Measurements from ENCODE around the gene PHRF1. TPM values are rescaled to one million over a fixed set of nuclear protein-coding genes. Genes with fewer than 3 reads are reported as not detected.

The PHRF1 gene
- total and polyA plus RNA-seq, 4 donors: 14.7 to 28.4 (median 23.4) TPM

DNA sequence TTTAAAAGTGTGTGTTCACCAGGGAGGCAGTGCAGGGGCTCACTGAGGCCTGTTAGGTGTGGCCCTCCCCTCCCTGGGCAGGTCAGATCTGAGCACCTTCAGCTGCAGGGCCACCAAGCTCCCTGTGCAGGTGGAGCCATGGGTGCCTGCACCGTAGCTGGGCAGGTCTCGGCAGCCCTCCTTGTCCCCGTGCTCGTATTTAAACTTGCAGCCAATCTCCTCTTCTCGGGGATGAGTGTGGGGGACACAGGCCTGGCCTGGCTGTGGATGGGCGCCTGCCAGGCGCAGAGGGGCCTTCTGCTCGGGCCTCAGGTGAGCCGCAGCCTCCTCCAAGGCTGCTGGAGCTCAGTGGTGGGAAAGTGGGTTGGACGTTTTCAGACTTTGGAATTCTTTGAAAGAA, 19.1 kb downstream of the PHRF1 start:
- Histone ChIP-seq H3K9me3 (ENCODE audit: control insufficient read depth, insufficient read depth, low read length) (no peaks in the 10 kb centered on the region), H3K27me3 (ENCODE audit: control insufficient read depth, insufficient read depth, low read length) (no peaks in the 10 kb centered on the region), H3K27ac (ENCODE audit: low read depth, low read length) (no peak overlapping the region), H3K4me1 (ENCODE audit: control insufficient read depth, insufficient read depth, low read length) (no peaks in the 10 kb centered on the region), H3K36me3 (ENCODE audit: control insufficient read depth, insufficient read depth, low read length) (peaks cover 96% of the 10 kb centered on the region), H3K4me3 (ENCODE audit: low read depth, low read length) (no peak overlapping the region)
- 92% methylated on average over 9 of the region's 10 CpGs for WGBS (ENCODE audit: insufficient coverage)
- DNase-seq (ENCODE audit: low read depth in 4 of 6, low spot score in 6 of 6): no peak

DNA sequence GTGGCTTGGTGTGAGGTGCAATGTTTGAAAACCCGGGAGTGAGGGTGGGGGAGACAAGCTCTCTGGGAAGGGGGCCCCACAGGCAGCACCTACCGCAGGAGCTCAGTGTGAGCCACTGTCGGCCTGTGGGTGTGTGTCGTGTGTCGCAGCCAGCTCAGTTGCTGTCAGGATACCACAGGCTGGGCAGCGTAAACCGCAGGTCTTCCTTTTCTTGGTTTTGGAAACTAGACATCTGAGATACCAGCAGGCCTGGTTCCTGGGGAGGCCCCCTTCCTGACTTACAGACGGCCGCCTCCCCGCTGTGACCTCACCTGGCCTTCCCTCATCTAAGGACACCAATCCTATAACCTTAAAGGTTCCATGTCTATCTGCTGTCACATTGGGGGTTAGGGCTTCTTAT, 20.1 kb downstream of the PHRF1 start:
- DNase-seq (ENCODE audit: low read depth in 4 of 6, low spot score in 6 of 6): no peak
- Histone ChIP-seq H3K36me3 (ENCODE audit: control insufficient read depth, insufficient read depth, low read length) (peaks cover 94% of the 10 kb centered on the region), H3K4me1 (ENCODE audit: control insufficient read depth, insufficient read depth, low read length) (no peaks in the 10 kb centered on the region), H3K4me3 (ENCODE audit: low read depth, low read length) (no peak overlapping the region), H3K27me3 (ENCODE audit: control insufficient read depth, insufficient read depth, low read length) (no peaks in the 10 kb centered on the region), H3K27ac (ENCODE audit: low read depth, low read length) (no peak overlapping the region), H3K9me3 (ENCODE audit: control insufficient read depth, insufficient read depth, low read length) (no peaks in the 10 kb centered on the region)
- 93% methylated on average over 7 of the region's 10 CpGs for WGBS (ENCODE audit: insufficient coverage)

DNA sequence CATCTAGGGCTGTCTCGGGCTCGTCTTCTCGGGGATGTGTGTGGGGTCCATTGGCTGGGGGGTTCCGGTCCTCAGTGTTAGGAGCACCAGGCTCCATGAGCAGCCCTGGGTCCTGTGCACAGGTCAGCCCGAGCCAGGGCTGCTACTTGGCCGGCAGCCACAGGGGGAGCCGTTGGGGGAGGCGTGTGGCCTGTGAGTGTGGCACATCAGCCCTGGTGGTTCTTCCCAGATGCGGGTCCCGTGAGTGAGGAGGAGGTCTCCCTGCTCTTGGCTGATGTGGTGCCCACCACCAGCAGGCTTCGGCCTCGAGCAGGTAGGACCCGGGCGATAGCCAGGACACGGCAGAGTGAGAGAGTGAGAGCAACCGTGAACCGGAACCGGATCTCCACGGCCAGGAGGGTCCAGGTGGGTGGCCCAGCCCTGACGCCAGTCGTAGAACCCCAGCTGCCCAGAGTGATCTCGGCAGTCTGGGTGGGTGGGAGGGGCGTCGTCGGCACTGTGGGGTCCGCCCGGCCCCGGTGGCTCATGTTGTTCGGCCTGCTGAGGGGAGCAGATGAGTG, 21.0 kb downstream of the PHRF1 start:
- H3K4me1 ChIP-seq (ENCODE audit: control insufficient read depth, insufficient read depth, low read length): no peaks in the 10 kb centered on the region
- H3K27me3 ChIP-seq (ENCODE audit: control insufficient read depth, insufficient read depth, low read length): no peaks in the 10 kb centered on the region
- no peak overlapping the region for H3K4me3 ChIP-seq (ENCODE audit: low read depth, low read length)
- H3K9me3 ChIP-seq (ENCODE audit: control insufficient read depth, insufficient read depth, low read length): no peaks in the 10 kb centered on the region
- H3K36me3 ChIP-seq (ENCODE audit: control insufficient read depth, insufficient read depth, low read length): peaks cover 95% of the 10 kb centered on the region
- no peak for DNase-seq (ENCODE audit: low read depth in 4 of 6, low spot score in 6 of 6)
- WGBS (ENCODE audit: insufficient coverage): 92% methylated on average over 29 of the region's 29 CpGs
- no peak overlapping the region for H3K27ac ChIP-seq (ENCODE audit: low read depth, low read length)

DNA sequence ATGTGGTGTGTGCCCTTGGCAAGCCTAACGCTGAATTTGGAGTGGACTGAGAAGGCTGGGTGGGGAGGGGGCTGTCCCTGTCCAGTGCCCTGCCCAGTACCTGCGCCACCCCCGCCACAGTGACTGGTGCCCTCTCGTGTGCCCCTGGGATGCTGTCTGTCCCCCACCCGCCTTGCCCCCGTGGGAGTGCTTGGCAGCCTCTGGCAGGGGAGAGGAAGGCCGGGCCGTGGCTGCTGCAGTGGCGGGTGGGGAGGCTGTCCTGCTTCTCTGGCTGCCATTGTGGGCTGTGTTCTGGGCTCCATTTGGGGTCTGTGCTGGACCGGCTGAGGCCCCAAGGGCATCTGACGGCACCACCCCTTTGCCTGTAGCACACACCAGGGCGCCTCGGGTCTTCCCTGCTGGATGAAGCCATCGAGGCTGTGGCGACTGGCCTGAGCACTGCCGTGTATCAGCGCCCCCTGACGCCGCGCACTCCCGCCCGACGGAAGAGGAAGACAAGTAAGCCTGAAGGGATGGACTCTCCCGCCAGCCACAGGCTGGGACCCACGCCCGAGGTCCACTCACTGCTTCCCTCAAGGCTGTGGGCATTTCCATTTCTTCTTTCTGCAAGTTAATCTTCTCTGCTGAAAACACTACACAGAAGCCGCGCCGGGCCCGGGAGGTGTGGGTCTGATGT, 21.9 kb downstream of the PHRF1 start:
- Histone ChIP-seq H3K36me3 (ENCODE audit: control insufficient read depth, insufficient read depth, low read length) (peaks cover 95% of the 10 kb centered on the region), H3K27ac (ENCODE audit: low read depth, low read length) (no peak overlapping the region), H3K27me3 (ENCODE audit: control insufficient read depth, insufficient read depth, low read length) (no peaks in the 10 kb centered on the region), H3K4me1 (ENCODE audit: control insufficient read depth, insufficient read depth, low read length) (no peaks in the 10 kb centered on the region), H3K4me3 (ENCODE audit: low read depth, low read length) (no peak overlapping the region), H3K9me3 (ENCODE audit: control insufficient read depth, insufficient read depth, low read length) (no peaks in the 10 kb centered on the region)
- 95% methylated on average over 27 of the region's 30 CpGs for WGBS (ENCODE audit: insufficient coverage)
- no peak for DNase-seq (ENCODE audit: low read depth in 4 of 6, low spot score in 6 of 6)

DNA sequence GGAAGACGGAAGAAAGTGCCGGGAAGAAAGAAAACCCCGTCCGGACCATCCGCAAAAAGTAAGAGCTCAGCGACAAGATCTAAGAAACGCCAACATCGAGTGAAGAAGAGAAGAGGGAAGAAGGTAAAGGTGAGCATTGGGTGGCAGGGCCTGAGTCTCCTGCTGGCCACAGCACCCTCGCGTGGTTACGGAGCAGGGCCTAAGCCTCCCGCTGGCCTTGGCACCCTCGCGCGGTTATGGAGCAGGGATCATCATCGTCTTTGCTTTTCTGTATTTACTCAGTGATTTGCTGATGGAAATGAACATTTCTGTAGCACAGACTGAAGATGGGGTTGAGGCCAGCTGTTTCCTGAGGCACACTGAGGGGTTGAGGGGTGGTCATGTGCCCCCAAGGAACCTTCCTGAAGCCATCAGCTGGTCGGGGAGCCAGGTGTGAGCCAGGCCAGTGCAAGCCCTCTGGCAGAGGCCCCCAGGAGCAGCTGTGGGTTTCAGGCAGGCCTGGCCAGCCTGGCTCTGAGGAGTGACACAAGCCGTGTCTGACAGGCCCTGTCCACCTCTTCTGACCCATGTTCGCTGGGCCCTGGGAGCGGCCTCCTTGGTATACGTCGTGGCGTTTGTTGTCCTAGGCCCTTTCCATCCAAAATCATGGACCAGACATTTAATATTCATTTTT, 25.4 kb downstream of the PHRF1 start:
- Histone ChIP-seq H3K27me3 (ENCODE audit: control insufficient read depth, insufficient read depth, low read length) (no peaks in the 10 kb centered on the region), H3K4me3 (ENCODE audit: low read depth, low read length) (no peak overlapping the region), H3K27ac (ENCODE audit: low read depth, low read length) (no peak overlapping the region), H3K4me1 (ENCODE audit: control insufficient read depth, insufficient read depth, low read length) (no peaks in the 10 kb centered on the region), H3K36me3 (ENCODE audit: control insufficient read depth, insufficient read depth, low read length) (peaks cover 97% of the 10 kb centered on the region), H3K9me3 (ENCODE audit: control insufficient read depth, insufficient read depth, low read length) (no peaks in the 10 kb centered on the region)
- 99% methylated on average over 20 of the region's 23 CpGs for WGBS (ENCODE audit: insufficient coverage)
- no peak for DNase-seq (ENCODE audit: low read depth in 4 of 6, low spot score in 6 of 6)

DNA sequence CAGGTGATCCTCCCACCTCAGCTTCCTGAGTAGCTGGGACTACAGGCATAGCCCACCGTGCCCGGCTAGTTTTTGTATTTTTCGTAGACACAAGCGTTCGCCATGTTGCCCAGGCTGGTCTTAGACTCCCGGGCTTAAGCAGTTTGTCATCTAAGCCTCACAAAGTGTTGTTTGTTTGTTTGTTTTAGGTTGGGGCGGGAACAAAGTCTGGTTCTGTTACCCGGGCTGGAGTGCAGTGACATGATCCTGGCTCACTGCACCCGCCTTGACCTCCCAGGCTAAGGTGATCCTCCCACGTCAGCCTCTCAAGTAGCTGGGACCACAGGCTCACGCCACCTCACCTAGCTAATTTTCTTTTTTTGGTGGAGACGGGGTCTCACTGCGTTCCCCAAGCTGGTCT, 26.9 kb downstream of the PHRF1 start:
- Histone ChIP-seq H3K27me3 (ENCODE audit: control insufficient read depth, insufficient read depth, low read length) (no peaks in the 10 kb centered on the region), H3K4me3 (ENCODE audit: low read depth, low read length) (no peak overlapping the region), H3K36me3 (ENCODE audit: control insufficient read depth, insufficient read depth, low read length) (peaks cover 97% of the 10 kb centered on the region), H3K9me3 (ENCODE audit: control insufficient read depth, insufficient read depth, low read length) (no peaks in the 10 kb centered on the region), H3K27ac (ENCODE audit: low read depth, low read length) (no peak overlapping the region), H3K4me1 (ENCODE audit: control insufficient read depth, insufficient read depth, low read length) (no peaks in the 10 kb centered on the region)
- no peak for DNase-seq (ENCODE audit: low read depth in 4 of 6, low spot score in 6 of 6)
- 95% methylated on average over 12 of the region's 13 CpGs for WGBS (ENCODE audit: insufficient coverage)

DNA sequence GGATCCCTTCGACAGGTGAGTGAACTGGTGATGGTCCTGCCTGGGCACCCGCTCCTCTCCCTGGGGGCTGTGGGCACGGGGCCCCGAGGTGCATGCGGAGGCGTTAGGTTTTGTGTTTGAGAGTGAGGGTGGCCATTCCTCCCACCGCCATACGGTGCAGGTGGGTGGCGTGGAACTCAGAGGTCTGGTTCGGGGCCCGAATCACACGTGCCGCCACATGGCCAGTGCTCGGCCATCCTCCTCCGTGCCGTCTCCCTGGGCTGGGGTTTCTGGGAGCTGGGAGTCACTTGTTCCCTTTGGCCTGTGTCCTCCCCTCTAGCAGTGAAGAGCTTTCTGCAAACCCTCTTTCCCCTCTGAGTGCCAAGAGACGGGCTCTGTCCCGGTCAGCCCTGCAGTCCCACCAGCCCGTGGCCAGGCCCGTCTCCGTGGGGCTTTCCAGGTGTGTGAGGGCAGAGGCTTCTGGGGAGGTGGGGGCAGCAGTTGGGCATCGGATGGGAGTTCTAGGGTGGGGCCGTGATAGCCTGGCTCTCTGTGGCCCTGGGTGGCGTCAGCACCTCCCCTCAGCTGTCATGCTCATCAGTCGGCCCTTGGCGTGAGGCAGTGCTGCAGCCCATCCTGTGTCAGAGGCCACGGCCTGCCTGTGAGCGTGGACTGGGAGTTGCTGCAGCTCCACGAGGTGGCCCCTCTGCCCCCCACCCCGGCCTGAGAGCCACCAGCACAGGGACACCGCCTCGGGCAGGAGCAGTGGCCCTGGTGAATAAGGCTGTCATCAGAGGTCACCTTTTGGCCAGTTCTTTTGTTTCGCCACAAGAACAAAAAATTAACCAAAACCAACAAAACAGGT, 29.2 kb downstream of the PHRF1 start:
- H3K36me3 ChIP-seq (ENCODE audit: control insufficient read depth, insufficient read depth, low read length): peaks cover 97% of the 10 kb centered on the region
- WGBS (ENCODE audit: insufficient coverage): 97% methylated on average over 28 of the region's 33 CpGs
- H3K4me3 ChIP-seq (ENCODE audit: low read depth, low read length): no peak overlapping the region
- no peaks in the 10 kb centered on the region for H3K9me3 ChIP-seq (ENCODE audit: control insufficient read depth, insufficient read depth, low read length)
- no peak overlapping the region for H3K27ac ChIP-seq (ENCODE audit: low read depth, low read length)
- no peaks in the 10 kb centered on the region for H3K4me1 ChIP-seq (ENCODE audit: control insufficient read depth, insufficient read depth, low read length)
- no peak for DNase-seq (ENCODE audit: low read depth in 4 of 6, low spot score in 6 of 6)
- no peaks in the 10 kb centered on the region for H3K27me3 ChIP-seq (ENCODE audit: control insufficient read depth, insufficient read depth, low read length)

DNA sequence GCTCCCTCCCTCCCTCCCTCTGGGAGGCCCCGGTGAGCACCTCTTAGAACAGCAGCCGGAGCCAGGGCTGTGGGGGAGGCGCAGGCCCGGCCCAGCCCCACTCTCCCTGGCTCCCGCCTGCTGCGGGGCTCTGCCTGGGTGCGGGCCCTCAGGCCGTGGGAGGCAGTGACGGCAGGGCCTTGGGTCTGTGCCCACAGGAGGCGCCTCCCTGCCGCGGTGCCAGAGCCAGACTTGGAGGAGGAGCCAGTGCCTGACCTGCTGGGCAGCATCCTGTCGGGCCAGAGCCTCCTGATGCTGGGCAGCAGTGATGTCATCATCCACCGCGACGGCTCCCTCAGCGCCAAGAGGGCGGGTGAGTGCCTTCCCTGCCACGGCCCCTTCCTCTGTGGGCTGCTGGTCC, 30.0 kb downstream of the PHRF1 start:
- no peak for DNase-seq (ENCODE audit: low read depth in 4 of 6, low spot score in 6 of 6)
- Histone ChIP-seq H3K4me3 (ENCODE audit: low read depth, low read length) (no peak overlapping the region), H3K9me3 (ENCODE audit: control insufficient read depth, insufficient read depth, low read length) (no peaks in the 10 kb centered on the region), H3K36me3 (ENCODE audit: control insufficient read depth, insufficient read depth, low read length) (peaks cover 99% of the 10 kb centered on the region), H3K27me3 (ENCODE audit: control insufficient read depth, insufficient read depth, low read length) (no peaks in the 10 kb centered on the region), H3K4me1 (ENCODE audit: control insufficient read depth, insufficient read depth, low read length) (no peaks in the 10 kb centered on the region), H3K27ac (ENCODE audit: low read depth, low read length) (no peak overlapping the region)
- WGBS (ENCODE audit: insufficient coverage): 85% methylated on average over 16 of the region's 19 CpGs

DNA sequence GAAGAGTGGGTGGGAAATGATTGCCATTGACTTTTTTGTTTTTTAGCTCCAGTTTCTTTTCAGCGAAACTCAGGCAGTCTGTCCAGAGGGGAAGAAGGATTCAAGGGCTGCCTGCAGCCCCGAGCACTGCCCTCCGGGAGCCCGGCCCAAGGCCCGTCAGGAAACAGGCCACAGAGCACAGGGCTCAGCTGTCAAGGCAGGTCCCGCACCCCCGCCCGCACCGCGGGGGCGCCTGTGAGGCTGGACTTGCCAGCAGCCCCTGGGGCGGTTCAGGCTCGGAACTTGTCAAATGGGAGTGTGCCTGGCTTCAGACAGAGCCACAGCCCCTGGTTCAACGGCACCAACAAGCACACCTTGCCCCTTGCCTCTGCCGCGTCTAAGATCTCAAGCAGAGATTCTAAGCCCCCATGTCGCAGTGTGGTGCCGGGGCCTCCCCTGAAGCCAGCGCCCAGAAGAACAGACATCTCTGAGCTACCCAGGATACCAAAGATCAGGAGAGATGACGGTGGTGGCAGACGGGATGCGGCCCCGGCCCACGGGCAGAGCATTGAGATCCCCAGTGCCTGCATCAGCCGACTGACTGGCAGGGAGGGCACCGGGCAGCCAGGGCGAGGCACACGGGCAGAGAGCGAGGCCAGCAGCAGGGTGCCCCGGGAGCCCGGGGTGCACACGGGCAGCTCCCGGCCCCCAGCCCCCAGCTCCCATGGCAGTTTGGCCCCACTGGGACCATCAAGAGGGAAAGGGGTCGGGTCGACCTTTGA, 30.9 kb downstream of the PHRF1 start:
- H3K4me1 ChIP-seq (ENCODE audit: control insufficient read depth, insufficient read depth, low read length): no peaks in the 10 kb centered on the region
- H3K27me3 ChIP-seq (ENCODE audit: control insufficient read depth, insufficient read depth, low read length): no peaks in the 10 kb centered on the region
- no peak overlapping the region for H3K4me3 ChIP-seq (ENCODE audit: low read depth, low read length)
- WGBS (ENCODE audit: insufficient coverage): 93% methylated on average over 34 of the region's 35 CpGs
- no peak for DNase-seq (ENCODE audit: low read depth in 4 of 6, low spot score in 6 of 6)
- H3K9me3 ChIP-seq (ENCODE audit: control insufficient read depth, insufficient read depth, low read length): no peaks in the 10 kb centered on the region
- peaks cover 99% of the 10 kb centered on the region for H3K36me3 ChIP-seq (ENCODE audit: control insufficient read depth, insufficient read depth, low read length)
- no peak overlapping the region for H3K27ac ChIP-seq (ENCODE audit: low read depth, low read length)

All from spinal cord (tissue), 10 donors.